Hematopoietic multipotent progenitor cell (in vitro differentiated cells): ENCODE data around the gene PCDHA3. TPM values are rescaled to one million over a fixed set of nuclear protein-coding genes. Genes with fewer than 3 reads are reported as not detected.
"Not testable (repeated sequence)": the region's sequence is repeated elsewhere in the genome, so short reads cannot be mapped to it uniquely, and the experiment has no call there.

ENCODE experiments used
- DNase-seq, 3 donors: peaks; one replicate each; pipeline ENCODE4 v3.0.0-alpha.2; 2011 to 2015; ENCODE audit warnings: low read depth in 2 of 3, low spot score in 2 of 3
- total RNA-seq: library from RNA; depleted of rRNA; stranded (reverse); fragments of >200 nt; gene quantifications from one replicate; pipeline ENCODE4 v1.2.3, GENCODE V29; 2012

The PCDHA3 gene
- under 0.01 TPM for total RNA-seq

- DNase-seq = peak in 1 of 3 donors; percentile 12
These were observed at the start of gene PCDHA3 for GRCh38 chr5:140800816-140801493. TSS of gene PCDHA3 (plus strand) at chr5:140801057.

GRCh38 chr5:140753561-140753960, 47.3 kb upstream of the PCDHA3 start:
- no peak for DNase-seq

GRCh38 chr5:140764177-140764973, 36.5 kb upstream of the PCDHA3 start:
- no peak for DNase-seq

- DNase-seq = no peak
These were observed 33.4 kb upstream of the PCDHA3 start for GRCh38 chr5:140767444-140767843.

- DNase-seq = no peak
These were observed 20.3 kb upstream of the PCDHA3 start for GRCh38 chr5:140780512-140780911.

- no peak for DNase-seq
These were observed 14.8 kb upstream of the PCDHA3 start, which contains the start of gene PCDHA1 for GRCh38 chr5:140785905-140786686. TSS of gene PCDHA1 (plus strand) at chr5:140786140.

- DNase-seq = not testable (repeated sequence)
These were observed 13.4 kb upstream of the PCDHA3 start for GRCh38 chr5:140787422-140787821.

GRCh38 chr5:140787849-140788504, 12.9 kb upstream of the PCDHA3 start:
- not testable (repeated sequence) for DNase-seq

- no peak for DNase-seq
These were observed 9.8 kb upstream of the PCDHA3 start for GRCh38 chr5:140791089-140791488.

- DNase-seq = no peak
These were observed 6.1 kb upstream of the PCDHA3 start, which contains the start of gene PCDHA2 for GRCh38 chr5:140794595-140795258. TSS of gene PCDHA2 (plus strand) at chr5:140794852.

- DNase-seq = no peak
These were observed 5.6 kb upstream of the PCDHA3 start for GRCh38 chr5:140795259-140795641.

- DNase-seq = not testable (repeated sequence)
These were observed 4.7 kb upstream of the PCDHA3 start for GRCh38 chr5:140796072-140796717.

GRCh38 chr5:140796718-140797095, 4.2 kb upstream of the PCDHA3 start:
- no peak for DNase-seq

GRCh38 chr5:140801494-140801841, 611 bp downstream of the PCDHA3 start:
- DNase-seq = no peak

GRCh38 chr5:140802381-140802780, 1.5 kb downstream of the PCDHA3 start:
- DNase-seq = not testable (repeated sequence)

- no peak for DNase-seq
These were observed 2.0 kb downstream of the PCDHA3 start for GRCh38 chr5:140802781-140803271.

- peak in 2 of 3 donors; percentile 17 to 34 for DNase-seq
These were observed 6.2 kb downstream of the PCDHA3 start, which contains the start of gene PCDHA4 for GRCh38 chr5:140806834-140807775. TSS of gene PCDHA4 (plus strand) at chr5:140807068.

- DNase-seq = not testable (repeated sequence)
These were observed 7.5 kb downstream of the PCDHA3 start for GRCh38 chr5:140808241-140808888.
